Activated CD4-positive, alpha-beta T cell treated with anti-CD3 and anti-CD28 coated beads for 4 hours (primary cell): ENCODE data around the gene KRT6C.
"Not testable (repeated sequence)": the region's sequence is repeated elsewhere in the genome, so short reads cannot be mapped to it uniquely, and the experiment has no call there.

ENCODE experiments used
- DNase-seq, 2 donors: peaks; one replicate each; pipeline ENCODE4 v3.0.0-alpha.2; 2020

The KRT6C gene

DNA sequence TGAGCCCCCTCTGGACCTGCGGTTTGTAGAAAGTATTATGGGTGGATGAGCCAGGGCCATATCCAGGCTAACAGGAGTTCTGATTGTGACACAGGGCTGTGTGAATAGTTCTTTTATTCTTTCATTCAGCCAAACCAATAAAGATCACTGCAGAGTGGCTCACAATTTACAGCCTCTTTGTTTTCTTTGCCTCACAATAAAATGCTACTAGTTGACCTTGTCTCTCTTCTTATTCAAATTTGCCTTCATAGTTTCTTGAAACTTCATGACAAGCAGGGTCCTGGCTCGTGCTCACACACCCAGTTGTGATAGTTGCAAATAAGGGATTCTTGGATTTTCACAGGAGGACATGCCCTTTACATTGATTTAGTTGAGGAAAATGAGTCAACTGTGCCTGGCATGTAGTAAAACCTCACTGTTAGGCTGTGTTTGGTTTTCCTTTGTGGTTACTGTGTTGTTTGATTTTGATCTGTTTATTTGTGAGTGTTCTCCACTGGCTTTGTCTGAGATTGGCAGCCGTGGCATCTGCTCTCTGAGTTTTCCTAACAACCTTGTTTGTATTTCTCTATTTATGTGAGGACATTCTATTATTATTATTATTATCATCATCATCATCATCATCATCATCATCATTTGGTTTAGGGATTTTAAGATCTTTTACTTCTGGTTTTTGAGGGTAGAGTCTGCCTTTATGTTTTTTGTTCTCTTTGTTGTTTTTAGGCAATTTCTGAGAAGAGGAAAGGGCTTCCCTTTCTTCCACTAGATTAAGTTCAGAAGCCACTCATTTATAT, 19.0 kb downstream of the KRT6C start:
- DNase-seq = no peak

DNA sequence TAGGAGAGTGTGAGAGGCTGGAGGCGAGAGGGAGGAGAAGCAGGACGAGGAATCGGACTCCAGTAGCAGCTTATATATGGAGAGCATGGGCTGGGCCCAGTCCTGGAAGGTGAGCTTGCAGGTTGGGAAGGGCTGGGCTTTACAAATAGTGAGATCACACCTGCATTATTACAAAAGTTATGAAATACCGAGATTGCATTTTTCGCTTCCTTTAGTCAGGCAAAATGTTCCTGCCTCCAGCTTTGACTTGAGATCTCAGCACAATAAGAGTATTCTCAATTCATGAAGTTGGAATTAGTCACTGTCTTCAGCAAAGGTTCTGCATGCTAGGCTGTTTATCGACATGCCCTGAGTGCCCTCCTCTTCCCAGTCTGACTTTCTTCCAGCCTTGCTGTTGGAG, 21.5 kb downstream of the KRT6C start, which contains the start of gene KRT6B:
KRT6B (minus strand) TSS at position 46 of the 400 bp plus-strand sequence. CDS start 68 bp downstream, outside the sequence.
- DNase-seq = no peak

DNA sequence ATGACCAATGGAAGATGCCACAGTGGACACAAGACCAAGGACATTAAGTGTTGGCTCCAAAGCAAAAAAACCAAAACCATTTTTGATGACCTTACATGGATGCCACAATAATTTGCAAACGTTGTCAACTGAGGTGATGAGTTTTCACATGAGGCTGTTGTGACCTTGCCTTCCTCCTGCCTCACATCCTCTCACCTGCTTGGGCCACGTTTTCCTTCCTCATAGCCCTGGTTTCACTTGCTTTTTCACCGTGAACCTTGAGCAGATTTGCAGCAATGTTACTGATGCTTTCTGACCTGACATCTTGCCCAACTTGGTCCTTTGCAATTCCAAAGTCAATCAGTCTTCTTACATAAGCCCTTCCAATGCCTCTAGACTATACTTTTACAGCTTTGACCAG, 25.4 kb downstream of the KRT6C start:
- DNase-seq = no peak

DNA sequence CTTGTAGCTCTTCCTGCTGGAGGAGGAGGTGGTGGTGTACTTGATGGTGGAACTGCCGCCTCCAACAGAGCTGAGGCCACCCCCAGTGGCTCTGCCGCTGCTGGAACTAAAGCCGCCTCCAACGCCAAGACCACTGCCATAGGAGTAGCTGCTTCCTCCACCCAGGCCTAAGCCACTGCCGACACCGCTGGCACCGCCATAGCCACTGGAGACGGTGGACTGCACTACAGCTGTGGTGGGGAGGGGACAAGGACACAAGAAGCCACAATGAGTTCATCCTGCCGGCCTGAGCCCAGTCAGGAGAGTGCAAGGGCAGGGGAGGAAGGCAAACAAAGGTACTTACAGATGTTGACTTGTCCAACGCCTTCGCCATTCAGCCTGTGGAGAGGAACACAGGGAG, 26.4 kb downstream of the KRT6C start:
- not testable (repeated sequence) for DNase-seq

DNA sequence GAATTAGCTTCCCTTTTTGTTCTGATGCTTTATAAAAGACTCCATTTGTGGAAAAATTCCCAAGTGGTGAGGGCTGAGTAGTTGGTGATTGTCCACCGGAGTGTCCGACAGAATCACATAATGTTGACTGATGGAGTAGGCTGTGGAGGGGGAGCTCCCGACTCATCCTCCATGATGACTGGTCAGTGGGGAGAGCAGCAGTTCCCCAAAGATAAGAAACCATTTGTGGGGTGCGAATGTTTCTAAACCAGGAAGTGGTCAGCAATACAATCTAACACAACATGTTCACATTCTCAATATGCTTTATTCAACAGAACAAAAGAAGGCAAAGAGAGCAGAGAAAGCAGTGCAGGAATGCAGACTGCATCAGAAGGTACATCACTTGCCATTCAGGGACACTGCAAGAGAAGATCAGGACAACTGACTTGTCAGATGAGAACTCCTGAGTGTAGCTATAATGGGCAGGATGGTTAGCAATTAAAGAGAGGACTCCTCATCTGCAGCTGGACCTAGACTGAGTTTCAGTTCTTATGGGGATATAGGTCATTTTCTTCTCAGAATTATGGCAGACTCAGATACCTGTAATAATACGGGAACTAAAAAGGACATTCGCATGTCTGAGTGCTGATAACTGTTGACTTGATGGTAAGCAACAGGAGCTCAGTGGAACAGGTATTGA, 27.1 kb downstream of the KRT6C start:
- no peak for DNase-seq

DNA sequence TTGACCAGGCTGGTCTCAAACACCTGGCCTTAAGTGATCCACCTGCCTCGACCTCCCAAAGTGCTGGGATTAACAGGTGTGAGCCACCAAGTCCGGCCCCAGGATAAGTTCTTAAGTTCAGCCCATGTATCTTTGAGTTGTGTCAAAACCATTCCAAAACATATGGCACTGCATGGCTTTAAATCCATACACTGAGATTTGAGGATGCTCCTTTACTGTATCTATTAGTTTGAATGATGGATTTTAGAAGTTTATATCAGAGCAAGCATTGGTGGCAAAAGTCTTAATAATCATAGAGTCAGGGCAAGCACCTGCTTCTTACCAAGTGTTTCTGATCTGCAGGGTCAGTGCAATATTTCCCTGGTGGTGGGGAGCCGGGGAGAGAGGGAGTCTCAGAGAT, 27.7 kb downstream of the KRT6C start:
- DNase-seq = no peak

DNA sequence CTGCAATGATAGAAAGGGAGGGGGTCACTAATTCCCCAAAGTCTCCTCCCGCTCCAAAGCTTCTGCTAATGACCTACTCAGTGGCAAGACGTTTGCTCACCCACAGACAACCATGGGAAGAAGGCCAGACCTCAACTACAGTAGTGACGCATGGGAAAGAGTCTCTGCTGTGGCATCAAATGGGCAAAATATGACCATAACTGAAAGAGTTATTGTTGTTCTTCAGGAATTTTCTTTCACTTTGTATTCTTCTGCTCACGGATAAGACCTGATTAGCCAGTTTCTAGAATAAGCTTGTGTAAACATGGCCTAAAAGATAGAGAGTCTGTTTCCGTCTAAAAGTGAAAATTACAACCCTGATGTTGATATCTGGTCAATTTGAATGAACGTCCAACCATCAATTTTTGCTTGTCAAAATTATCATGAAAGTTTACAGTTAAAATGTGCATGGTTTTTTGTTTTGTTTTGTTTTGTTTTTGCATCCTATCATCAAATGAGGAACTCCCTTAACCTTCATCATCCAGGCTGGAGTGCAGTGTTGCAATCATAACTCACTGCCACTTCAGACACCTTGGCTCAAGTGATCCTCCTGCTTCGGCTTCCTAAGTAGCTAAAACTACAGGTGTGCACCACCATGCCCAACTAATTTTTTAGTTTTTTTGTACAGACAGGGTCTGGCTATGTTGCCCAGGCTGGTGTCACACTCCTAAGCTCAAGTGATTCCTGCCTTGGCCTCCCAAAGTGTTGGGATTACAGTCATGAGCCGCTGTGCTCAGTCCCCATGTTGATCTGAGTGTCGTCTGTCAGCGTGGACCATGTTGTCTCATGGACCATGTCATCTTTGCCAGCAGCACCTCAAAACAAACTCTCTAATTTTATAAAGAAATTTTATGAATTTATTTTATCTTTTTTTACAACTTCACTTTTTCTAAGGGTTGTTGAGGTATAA, 28.7 kb downstream of the KRT6C start:
- no peak for DNase-seq

DNA sequence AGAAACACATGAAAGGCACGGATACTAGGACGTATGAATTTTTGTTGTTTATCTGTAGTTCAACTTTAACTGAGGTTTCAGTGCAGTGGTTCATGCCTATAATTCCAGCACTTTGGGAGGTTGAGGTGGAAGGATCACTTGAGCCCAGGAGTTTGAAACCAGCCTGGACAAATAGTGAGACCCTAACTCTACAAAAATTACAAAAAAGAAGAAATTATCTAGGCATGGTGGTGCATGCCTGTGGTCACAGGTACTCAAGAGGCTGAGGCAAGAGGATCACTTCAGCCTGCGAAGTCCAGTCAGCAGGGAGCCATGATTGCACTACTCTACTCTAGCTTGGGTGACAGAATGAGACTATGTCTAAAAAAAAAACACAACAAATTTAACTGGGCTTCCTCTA, 29.6 kb downstream of the KRT6C start:
- DNase-seq = no peak

DNA sequence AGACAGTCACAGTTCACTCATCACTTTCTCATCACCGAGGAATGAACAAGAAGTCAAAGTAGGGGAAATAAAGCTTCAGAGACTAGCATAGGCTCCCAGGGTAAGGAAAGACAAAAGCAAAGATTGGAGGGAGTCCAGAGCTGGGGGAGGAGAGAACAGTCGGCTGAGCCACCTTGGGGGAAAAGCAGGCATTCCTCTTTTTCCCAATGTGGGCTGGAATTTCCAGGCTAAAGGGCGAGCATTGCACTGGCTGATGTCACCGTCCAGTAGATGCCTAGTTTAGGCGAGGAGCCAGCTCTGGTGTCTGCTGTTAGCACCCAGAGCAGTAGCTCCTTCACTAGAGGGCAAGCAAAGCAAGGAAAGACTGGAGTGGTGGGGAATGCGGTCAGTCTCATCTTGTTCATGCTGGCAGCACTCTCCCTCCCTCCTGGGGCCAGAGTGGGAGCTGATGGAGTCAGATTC, 31.0 kb downstream of the KRT6C start:
- no peak for DNase-seq

DNA sequence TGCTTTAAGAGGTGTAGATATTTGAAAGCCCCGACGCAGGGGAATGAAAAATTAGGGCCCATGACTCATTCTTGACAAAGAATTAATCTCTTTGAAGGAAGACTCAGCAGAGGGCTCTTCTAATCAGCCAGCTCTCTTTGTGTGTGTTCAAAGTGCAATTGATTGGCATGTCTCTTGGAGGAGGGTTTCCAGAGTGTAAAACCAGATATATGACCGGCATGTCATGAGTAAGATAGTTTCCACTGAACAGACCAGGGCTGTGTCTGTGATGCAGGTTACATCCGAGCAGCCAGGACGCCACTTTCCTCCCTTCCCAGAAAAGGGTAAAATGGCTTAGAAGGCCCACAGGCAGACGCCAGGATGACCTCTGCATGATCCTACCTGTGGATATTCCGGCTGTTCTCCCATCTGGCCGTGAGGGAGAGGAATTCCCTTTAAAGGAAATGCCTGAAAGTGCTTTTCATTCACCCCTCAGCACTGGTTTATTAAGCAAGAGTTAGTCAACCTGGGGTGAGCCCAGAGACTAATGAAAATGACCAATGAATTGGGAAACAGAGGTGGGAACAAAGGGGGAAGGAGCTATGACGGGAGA, 32.2 kb downstream of the KRT6C start:
- no peak for DNase-seq

DNA sequence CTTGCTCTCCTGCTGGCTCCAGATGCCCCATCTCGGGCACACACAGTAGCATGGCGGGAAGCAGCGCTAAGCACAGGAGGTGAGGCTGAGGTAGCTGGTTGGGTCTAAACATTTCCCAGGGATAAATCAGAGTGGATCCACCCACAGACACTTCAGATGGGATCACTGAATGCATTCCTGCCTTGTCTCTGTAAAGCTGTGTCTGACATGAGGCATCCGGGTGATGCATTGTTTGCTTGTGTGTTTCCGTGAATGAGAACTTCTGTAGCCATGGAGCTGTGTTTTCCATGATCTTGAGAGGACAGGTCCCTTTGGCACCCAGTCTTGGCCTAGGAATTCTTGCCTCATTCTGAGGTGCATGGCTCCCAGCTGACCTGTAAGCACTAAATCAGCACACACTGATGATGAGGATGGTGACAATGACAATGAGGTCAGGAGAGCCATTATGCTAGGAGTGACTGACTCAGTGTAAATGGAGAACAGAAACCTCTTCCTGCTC, 32.7 kb downstream of the KRT6C start:
- DNase-seq = no peak

DNA sequence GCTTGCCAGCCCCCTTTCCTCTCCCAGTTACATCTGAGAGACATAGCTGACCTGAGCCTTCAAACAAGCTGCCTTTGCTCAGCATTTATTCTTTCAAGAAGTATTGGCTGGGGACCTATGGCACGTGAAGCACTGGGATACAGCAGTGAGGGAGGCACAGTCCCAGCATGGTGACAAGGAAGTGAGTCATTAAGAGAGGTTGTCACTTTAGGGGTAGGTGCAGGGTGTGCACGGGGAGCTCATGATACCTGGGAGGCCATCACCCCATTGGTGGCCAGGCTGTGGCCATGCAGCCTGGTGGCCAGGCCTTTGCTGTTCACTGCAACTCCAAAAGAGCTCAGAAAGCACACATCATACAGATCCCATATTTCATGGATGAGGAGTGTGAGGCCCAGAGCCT, 33.8 kb downstream of the KRT6C start:
- DNase-seq = no peak

DNA sequence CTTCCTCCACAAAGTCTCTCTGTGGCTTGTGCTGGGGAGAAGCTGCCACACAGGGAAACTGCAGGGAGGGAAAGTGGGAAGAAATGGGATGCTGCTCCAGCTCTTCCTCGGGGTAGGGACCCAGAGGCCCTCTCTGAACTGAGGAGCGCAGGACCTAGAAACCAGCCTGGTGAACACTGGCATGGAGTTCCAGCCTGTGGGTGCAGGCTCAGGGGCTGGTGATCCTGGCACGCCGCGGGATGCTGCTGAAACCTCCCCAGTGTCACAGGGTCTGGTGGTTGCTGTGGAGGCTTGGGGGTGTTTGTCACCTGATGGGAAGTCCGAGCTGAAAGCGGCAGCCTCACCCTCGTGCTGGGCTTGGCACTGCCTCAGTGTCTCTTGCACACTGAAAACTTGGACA, 34.2 kb downstream of the KRT6C start:
- no peak for DNase-seq

DNA sequence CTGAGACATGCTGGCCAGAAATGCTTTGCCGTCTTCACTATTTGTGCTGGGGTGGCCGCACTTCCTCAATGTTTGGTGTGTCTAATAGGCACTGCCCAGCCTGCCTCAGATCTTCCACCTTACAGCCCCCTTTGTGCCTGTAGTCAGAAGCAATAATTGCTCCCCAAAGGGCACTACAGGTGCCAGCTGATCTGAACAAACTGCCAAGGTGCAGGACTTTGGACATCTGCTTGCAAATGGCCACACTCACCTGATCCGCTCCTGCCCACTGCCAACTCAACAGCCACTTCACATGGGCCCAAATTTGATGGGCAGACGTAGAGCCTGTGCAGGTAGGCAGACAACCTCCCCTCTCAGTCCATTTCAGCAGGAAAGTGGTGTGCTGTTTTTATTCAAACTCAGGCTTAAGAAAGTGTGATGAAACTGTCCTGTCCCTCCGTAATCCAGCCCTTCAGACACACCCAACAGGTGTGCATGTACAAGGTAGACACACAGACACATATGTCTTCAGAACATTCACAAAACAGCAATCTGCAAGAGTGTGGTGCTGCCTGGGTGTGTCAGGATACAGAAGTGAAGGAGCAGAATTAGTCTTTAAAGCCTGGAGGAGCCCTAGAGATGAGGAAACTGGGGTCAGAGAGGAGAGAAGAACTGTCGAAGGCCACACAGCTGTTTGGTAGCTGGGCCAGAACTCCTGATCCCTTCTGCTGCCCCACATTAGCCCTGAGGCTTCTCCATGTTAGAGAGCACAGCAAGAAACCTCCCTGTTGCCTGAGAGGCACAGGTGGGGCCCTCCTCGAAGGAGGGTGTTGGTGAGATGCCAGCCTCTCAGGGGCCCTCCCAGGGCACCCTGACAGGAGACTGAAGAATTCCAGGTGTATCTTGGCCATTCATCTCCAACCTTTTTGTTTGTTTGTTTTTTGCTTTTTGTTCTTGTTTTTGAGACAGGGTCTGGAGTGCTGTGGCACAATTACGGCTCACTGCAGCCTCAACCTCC, 35.0 kb downstream of the KRT6C start:
- DNase-seq = no peak

DNA sequence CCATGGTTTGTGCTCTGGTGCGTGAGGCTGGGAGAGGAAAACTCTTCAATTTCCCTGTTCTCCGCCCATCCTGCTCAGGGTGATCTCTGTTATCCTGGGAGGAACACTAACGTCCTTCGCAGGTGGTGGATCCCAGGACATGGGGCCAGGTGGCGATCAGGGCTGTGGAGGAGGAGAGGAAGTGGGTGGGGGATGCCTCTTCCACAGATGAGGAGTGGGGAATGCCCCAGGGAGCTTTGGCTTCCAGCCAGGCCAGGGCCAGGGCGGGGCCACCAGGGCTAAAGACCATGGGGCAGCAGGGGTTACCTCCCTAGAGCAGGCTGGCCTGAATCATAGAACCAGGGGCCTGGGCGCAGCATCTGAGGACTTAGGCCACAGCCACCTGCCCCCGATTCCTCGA, 36.1 kb downstream of the KRT6C start:
- DNase-seq = no peak

DNA sequence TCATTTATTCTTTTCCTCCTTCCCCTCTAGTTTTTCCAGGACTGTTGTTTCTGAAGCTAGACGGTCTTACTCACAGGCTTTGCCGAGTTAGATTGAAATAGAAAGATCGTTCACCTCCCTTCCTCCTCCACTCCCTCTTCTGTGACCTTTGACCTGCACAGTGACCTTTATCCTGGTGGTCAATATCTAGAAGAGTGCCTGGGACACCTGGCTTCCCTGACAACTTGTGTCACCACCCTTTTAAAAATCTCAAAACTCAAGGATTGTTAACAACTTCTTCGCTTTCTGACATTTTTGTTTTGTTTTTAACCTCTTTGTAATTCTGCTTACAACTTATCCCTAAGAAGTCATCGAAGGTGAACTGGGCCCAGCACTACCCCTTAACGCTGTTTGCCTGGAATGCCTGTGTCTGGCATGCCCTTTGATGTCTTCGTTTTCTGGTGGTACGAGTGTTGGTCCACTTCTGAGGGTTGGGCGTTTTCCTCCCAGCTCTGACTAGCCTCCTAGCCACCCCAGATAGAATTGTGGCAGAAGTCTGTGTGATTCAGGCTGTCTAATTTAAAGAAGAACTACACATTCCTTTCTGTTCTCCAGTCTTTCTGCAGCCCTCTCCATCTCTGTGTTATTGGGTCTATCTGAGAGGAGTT, 36.7 kb downstream of the KRT6C start:
- DNase-seq = no peak

DNA sequence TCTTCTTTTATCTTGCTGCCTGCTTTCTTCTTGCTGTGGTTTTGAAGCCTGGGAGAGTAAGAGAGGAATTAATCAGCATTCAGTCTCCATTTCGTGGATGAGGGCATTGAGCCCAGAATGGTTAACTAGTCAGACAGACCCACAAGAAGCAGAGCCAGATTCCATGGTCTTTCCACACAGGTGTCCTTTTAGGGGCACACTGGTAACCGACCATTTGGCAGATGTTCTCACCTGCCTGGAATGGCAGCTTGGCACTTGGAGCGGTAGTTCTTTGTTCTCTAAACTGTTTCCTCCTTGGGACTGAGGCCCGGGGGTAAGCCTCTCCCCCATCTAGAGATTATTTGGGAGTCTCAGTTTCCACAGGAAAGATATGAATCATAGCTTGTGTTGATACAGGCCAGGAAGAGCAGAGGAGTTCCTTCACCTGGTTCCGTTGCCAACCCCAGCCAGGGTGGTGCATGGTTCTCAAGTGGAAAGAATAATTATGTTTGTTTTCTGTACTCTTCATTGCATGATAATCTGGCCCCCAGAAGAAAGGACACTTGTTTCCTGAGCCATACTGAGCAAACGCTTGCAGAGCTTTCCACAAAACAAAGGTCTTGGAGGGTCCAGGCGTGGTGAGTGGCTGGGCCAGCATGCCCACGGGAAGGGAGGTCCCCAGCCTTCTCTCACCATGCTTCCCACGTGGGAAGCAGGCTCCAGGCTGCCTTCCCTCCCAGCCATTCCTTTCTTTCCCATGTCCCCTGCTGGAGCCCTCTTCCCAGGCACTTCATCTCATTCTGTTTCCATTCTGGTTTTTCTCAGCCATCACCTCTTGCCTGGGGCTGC, 37.4 kb downstream of the KRT6C start:
- no peak for DNase-seq

DNA sequence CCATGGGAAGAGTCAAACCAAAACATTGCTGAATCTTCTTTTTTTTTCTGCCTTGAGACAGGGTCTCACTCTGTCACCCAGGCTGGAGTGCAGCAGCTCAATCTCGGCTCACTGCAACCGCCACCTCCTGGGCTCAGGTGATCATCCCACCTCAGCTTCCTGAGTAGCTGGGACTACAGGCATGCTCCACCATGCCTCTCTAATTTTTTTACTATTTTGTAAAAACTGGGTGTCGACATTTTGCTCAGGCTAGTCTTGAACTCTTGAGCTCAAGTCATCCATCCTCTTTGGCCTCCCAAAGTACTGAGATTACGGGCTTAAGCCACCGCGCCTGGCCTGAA, 38.0 kb downstream of the KRT6C start:
- DNase-seq = no peak

DNA sequence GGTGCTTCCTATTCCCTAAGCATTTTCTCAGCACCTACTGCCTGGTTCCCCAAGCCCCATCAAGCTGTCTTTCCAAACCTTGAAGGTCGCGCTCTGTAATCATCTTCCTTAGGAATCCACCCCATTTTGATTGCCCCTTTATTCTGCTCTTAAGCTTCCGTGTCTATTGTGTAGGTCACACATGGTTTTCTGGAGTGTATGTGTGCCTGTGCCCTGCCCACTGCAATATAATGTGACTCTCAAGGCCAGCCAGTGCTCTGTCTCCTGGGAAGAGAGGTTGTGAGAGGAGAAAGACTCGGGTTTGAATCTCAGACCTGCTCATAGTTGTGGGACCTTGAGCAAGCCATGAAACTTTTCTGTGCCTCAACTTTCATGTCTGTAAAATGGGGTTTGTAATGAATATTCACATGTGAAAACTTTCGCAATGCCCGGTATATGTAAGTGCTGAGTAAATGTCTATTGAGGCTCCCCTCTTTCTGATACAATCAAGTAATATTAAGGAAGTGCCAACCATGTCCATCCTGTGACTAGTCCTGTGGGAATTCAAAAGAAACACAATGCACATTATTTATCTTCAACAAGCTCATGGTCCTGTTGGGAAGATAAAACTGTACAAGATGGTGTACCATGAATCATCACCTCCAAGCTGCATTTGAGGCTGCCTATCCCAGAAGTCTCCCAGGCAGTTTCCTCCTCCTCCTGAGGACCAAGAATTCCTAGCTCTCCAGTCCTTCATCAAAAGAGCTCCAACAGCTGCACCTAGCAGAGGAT, 38.7 kb downstream of the KRT6C start:
- DNase-seq = no peak
